ENCODE measurements around the gene GTF2A1. TPM values are rescaled to one million over a fixed set of nuclear protein-coding genes. Genes with fewer than 3 reads are reported as not detected.

GTF2A1 gene
- total RNA-seq, 1 donor from 2014 or later = 42.4 TPM

DNA sequence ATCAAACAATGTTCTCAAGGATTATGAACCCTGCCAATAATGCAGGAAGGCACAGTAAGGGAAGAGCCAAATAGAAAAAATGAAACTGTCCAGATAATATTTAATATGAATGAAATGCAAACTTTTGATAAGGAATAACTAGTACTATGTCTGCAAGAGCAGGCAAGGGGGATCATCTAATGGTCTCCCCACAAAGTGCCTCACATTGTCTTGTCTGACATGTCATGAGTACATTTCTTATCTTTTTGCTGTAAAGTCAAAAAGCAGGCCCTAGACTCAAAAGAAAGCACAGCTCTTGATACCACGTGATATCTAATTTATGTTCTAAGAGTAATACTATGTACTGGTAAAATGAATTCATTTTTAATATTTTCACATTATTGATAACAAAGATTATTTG, 43.9 kb upstream of the GTF2A1 start:
- no peak for DNase-seq (ENCODE audit: low spot score)
- H3K27me3 Mint-ChIP-seq (ENCODE audit: low read depth) = peaks cover 20% of the 10 kb centered on the region
- no peaks in the 10 kb centered on the region for H3K36me3 Mint-ChIP-seq (ENCODE audit: low read depth)
- H3K4me1 Mint-ChIP-seq (ENCODE audit: low read depth) = no peaks in the 10 kb centered on the region
- H3K9me3 Mint-ChIP-seq (ENCODE audit: low read depth) = no peaks in the 10 kb centered on the region
- H3K4me3 Mint-ChIP-seq (ENCODE audit: unreplicated experiment) = no peak overlapping the region
- H3K27ac Mint-ChIP-seq (ENCODE audit: unreplicated experiment) = no peak overlapping the region
- TF ChIP-seq, protein P1, sequence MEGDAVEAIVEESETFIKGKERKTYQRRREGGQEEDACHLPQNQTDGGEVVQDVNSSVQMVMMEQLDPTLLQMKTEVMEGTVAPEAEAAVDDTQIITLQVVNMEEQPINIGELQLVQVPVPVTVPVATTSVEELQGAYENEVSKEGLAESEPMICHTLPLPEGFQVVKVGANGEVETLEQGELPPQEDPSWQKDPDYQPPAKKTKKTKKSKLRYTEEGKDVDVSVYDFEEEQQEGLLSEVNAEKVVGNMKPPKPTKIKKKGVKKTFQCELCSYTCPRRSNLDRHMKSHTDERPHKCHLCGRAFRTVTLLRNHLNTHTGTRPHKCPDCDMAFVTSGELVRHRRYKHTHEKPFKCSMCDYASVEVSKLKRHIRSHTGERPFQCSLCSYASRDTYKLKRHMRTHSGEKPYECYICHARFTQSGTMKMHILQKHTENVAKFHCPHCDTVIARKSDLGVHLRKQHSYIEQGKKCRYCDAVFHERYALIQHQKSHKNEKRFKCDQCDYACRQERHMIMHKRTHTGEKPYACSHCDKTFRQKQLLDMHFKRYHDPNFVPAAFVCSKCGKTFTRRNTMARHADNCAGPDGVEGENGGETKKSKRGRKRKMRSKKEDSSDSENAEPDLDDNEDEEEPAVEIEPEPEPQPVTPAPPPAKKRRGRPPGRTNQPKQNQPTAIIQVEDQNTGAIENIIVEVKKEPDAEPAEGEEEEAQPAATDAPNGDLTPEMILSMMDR (IDR thresholded peaks at IDR 0.05) = no peak

DNA sequence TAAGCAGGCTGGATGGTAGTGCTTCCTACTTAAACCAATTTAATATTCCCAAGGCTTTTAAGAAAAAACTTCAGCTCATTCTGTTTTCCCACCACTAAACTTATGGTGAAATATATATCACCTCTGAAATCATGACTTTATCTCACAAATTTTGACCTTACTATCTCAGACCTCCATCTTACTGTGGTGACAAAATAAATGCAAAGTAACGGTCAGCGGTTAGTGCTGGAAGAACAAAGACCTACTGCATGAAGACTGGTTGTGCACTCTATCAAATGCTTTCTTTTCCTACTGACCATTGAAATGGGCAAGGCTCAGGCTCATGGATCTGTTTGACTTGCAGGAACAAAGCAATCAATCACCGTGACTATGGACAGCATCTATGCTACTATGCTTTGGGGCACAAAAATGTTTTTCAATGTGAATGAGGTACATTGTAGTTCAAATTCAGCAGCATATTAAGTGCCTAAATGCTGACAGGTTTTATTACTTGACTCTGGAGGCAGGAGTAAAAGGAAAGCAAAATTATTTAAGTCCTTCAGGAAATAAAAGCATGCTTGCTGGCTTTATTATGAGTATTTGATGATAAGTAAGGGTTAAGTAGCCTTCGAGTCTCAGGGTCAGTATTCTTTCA, 43.1 kb upstream of the GTF2A1 start:
- Mint-ChIP-seq H3K4me3 (ENCODE audit: unreplicated experiment) (no peak overlapping the region), H3K27ac (ENCODE audit: unreplicated experiment) (no peak overlapping the region), H3K4me1 (ENCODE audit: low read depth) (no peaks in the 10 kb centered on the region), H3K36me3 (ENCODE audit: low read depth) (no peaks in the 10 kb centered on the region), H3K27me3 (ENCODE audit: low read depth) (peaks cover 18% of the 10 kb centered on the region), H3K9me3 (ENCODE audit: low read depth) (no peaks in the 10 kb centered on the region)
- DNase-seq (ENCODE audit: low spot score) = no peak
- TF ChIP-seq, protein P1 (IDR thresholded peaks at IDR 0.05) = no peak

- TF ChIP-seq, protein P1 (IDR thresholded peaks at IDR 0.05) = no peak
- H3K4me3 Mint-ChIP-seq (ENCODE audit: unreplicated experiment) = no peak overlapping the region
- H3K27ac Mint-ChIP-seq (ENCODE audit: unreplicated experiment) = no peak overlapping the region
- no peaks in the 10 kb centered on the region for H3K4me1 Mint-ChIP-seq (ENCODE audit: low read depth)
- H3K27me3 Mint-ChIP-seq (ENCODE audit: low read depth) = peaks cover 3% of the 10 kb centered on the region
- DNase-seq (ENCODE audit: low spot score) = no peak
- H3K36me3 Mint-ChIP-seq (ENCODE audit: low read depth) = no peaks in the 10 kb centered on the region
- H3K9me3 Mint-ChIP-seq (ENCODE audit: low read depth) = no peaks in the 10 kb centered on the region
Observed at GRCh38 chr14:81261176-81261575, 40.4 kb upstream of the GTF2A1 start.

- TF ChIP-seq, protein P1 (IDR thresholded peaks at IDR 0.05) = no peak
- H3K27ac Mint-ChIP-seq (ENCODE audit: unreplicated experiment) = no peak overlapping the region
- no peak overlapping the region for H3K4me3 Mint-ChIP-seq (ENCODE audit: unreplicated experiment)
- H3K4me1 Mint-ChIP-seq (ENCODE audit: low read depth) = no peaks in the 10 kb centered on the region
- peaks cover under 1% of the 10 kb centered on the region for H3K27me3 Mint-ChIP-seq (ENCODE audit: low read depth)
- H3K9me3 Mint-ChIP-seq (ENCODE audit: low read depth) = no peaks in the 10 kb centered on the region
- no peaks in the 10 kb centered on the region for H3K36me3 Mint-ChIP-seq (ENCODE audit: low read depth)
- DNase-seq (ENCODE audit: low spot score) = no peak
Observed at GRCh38 chr14:81260732-81261131, 40.0 kb upstream of the GTF2A1 start.

DNA sequence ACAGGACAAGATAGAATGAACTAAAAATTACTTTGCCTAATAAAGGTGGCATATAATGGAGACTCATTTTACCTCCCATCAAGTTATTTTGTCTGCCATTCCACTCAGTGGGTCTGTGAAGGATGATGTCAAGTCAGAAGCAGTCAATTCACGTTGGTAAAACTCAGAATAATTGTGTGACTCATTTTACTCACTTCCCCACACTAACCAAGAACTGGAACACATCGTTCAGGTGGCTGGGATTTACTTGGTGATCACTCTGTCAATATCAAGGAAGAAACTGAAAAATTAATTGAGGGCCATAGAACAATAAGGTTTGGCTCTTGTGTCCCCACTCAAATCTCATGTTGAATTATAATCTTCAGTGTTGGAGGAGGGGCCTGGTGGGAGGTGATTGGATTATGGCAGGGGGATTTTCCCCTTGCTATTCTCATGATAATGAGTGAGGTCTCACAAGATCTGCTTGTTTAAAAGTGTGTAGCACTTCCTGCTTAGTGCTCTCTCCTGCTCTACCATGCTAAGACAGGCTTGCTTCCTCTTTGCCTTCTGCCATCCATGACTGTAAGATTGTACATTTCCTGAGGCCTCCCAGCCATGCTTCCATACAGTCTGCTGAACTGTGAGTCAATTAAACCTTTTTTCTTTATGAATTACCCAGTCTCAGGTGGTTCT, 35.7 kb upstream of the GTF2A1 start:
- no peaks in the 10 kb centered on the region for H3K9me3 Mint-ChIP-seq (ENCODE audit: low read depth)
- no peaks in the 10 kb centered on the region for H3K27me3 Mint-ChIP-seq (ENCODE audit: low read depth)
- no peaks in the 10 kb centered on the region for H3K4me1 Mint-ChIP-seq (ENCODE audit: low read depth)
- no peak overlapping the region for H3K27ac Mint-ChIP-seq (ENCODE audit: unreplicated experiment)
- no peak overlapping the region for H3K4me3 Mint-ChIP-seq (ENCODE audit: unreplicated experiment)
- TF ChIP-seq, protein P1 (IDR thresholded peaks at IDR 0.05) = no peak
- DNase-seq (ENCODE audit: low spot score) = no peak
- no peaks in the 10 kb centered on the region for H3K36me3 Mint-ChIP-seq (ENCODE audit: low read depth)

Data from chondrocyte (in vitro differentiated cells).